ENCODE data around the gene POLE3.

DNA sequence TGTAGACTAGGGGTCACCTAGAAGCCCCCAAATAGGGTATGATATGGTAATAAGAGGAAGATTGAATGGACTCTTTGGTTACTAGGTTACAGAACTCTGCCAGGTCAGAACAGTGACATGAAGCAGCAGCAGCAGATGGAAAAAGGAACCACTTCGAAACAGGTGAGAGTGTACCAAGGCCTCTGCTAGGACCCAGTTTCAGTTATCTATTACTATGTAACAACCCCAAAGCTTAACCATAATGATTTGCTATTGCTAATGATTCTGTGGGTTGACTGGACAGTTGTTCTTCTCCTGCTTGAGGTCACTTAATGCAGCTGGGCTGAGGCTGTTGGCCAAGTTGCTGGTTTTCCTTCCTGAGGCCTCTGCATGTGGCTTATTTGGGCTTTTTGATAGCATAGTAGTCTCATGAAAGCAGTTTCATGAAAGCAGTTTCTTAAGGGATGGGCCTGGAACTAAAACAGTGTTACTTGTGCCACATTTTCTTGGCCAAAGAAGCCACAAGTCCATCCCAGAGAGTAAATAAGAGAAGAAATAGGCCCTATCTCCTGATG, 17.7 kb upstream of the POLE3 start:
- TF ChIP-seq, protein P1, sequence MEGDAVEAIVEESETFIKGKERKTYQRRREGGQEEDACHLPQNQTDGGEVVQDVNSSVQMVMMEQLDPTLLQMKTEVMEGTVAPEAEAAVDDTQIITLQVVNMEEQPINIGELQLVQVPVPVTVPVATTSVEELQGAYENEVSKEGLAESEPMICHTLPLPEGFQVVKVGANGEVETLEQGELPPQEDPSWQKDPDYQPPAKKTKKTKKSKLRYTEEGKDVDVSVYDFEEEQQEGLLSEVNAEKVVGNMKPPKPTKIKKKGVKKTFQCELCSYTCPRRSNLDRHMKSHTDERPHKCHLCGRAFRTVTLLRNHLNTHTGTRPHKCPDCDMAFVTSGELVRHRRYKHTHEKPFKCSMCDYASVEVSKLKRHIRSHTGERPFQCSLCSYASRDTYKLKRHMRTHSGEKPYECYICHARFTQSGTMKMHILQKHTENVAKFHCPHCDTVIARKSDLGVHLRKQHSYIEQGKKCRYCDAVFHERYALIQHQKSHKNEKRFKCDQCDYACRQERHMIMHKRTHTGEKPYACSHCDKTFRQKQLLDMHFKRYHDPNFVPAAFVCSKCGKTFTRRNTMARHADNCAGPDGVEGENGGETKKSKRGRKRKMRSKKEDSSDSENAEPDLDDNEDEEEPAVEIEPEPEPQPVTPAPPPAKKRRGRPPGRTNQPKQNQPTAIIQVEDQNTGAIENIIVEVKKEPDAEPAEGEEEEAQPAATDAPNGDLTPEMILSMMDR (IDR thresholded peaks at IDR 0.05; ENCODE audit: insufficient read depth, low read length): no peak
- TF ChIP-seq POLR2AphosphoS5 (IDR thresholded peaks at IDR 0.05; ENCODE audit: low read depth): no peak
- no peak for TF ChIP-seq REST (IDR thresholded peaks at IDR 0.05; ENCODE audit: insufficient replicate concordance, low read depth)

All from HL-60 (cell line).